Right lung (tissue), 5 donors: ENCODE data around the gene RAB34. TPM values are rescaled to one million over a fixed set of nuclear protein-coding genes. Genes with fewer than 3 reads are reported as not detected.
"Not testable (repeated sequence)": the region's sequence is repeated elsewhere in the genome, so short reads cannot be mapped to it uniquely, and the experiment has no call there.

Experiments
- DNase-seq, 2 donors: peaks; one replicate each; pipeline ENCODE4 v3.0.0-alpha.2; 2013
- polyA plus RNA-seq, 5 donors: library from polyadenylated mRNA; unstranded; fragments of 120-200 nt; gene quantifications; one replicate each; pipeline versions ENCODE4 v1.2.1 to v1.2.3, GENCODE V29; 2013; ENCODE audit warnings: inconsistent platforms in 1 of 5, low replicate concordance in 1 of 5; ENCODE audit not compliant: insufficient read length in 5 of 5, insufficient read depth in 1 of 5

Gene RAB34
- polyA plus RNA-seq, 5 donors = 180 to 195 (median 187) TPM

- no peak for DNase-seq
These were observed 17.1 kb upstream of the RAB34 start for GRCh38 chr17:28734712-28735241.

GRCh38 chr17:28733346-28733745, 15.7 kb upstream of the RAB34 start:
- no peak for DNase-seq

GRCh38 chr17:28729950-28730330, 12.3 kb upstream of the RAB34 start:
- DNase-seq = no peak

- peak; percentile 95 to 97 for DNase-seq
These were observed 10.9 kb upstream of the RAB34 start, which contains the start of gene NEK8 for GRCh38 chr17:28728364-28729200. NEK8 (plus strand) TSS chr17:28728788; CDS start chr17:28728814, 26 bp downstream.

GRCh38 chr17:28726627-28727491, 9.2 kb upstream of the RAB34 start:
- peak; percentile 94 to 96 for DNase-seq

GRCh38 chr17:28726226-28726626, 8.6 kb upstream of the RAB34 start, which contains the start of gene TLCD1:
TLCD1 (minus strand) TSS chr17:28726233; CDS start chr17:28726097, 136 bp downstream.
- DNase-seq = peak; percentile 74 to 84

GRCh38 chr17:28725660-28726225, 8.1 kb upstream of the RAB34 start:
- no peak for DNase-seq

- DNase-seq = no peak
These were observed 7.5 kb upstream of the RAB34 start for GRCh38 chr17:28725166-28725659.

- no peak for DNase-seq
These were observed 7.0 kb upstream of the RAB34 start for GRCh38 chr17:28724500-28725165.

GRCh38 chr17:28723836-28724499, 6.3 kb upstream of the RAB34 start:
- DNase-seq = not testable (repeated sequence)

GRCh38 chr17:28723159-28723835, 5.6 kb upstream of the RAB34 start:
- no peak for DNase-seq

GRCh38 chr17:28722417-28723158, 4.9 kb upstream of the RAB34 start:
- DNase-seq = no peak

GRCh38 chr17:28720997-28721329, 3.3 kb upstream of the RAB34 start:
- DNase-seq = not testable (repeated sequence)

- DNase-seq = no peak
These were observed 2.8 kb upstream of the RAB34 start for GRCh38 chr17:28720247-28720996.

GRCh38 chr17:28719021-28719433, 1.4 kb upstream of the RAB34 start:
- no peak for DNase-seq

- DNase-seq = peak; percentile 12 to 76
These were observed 809 bp upstream of the RAB34 start for GRCh38 chr17:28718333-28719020.

GRCh38 chr17:28716740-28717577, 709 bp downstream of the RAB34 start:
- DNase-seq = peak; percentile 45 to 58
